Peyer's patch (tissue), 4 donors: Measurements from ENCODE around the gene GALR2. TPM values are rescaled to one million over a fixed set of nuclear protein-coding genes. Genes with fewer than 3 reads are reported as not detected.
"Not testable (repeated sequence)": the region's sequence is repeated elsewhere in the genome, so short reads cannot be mapped to it uniquely, and the experiment has no call there.

Experiments used
- DNase-seq, 3 donors: peaks; one replicate each; pipeline ENCODE4 v3.0.0-alpha.2; 2017 to 2019
- H3K27ac ChIP-seq, 4 donors: fragments of 200-600 bp; sonication (generic); one replicate each; pipeline ENCODE4 v1.5.1; 2016 to 2019
- H3K27me3 ChIP-seq, 2 donors: fragments of 200-600 bp; sonication (generic); one replicate each; pipeline ENCODE4 v1.5.1; 2019
- H3K36me3 ChIP-seq, 3 donors: fragments of 200-600 bp; sonication (generic); one replicate each; pipeline ENCODE4 v1.5.1; 2016 to 2019
- H3K4me1 ChIP-seq, 4 donors: fragments of 200-600 bp; sonication (generic); one replicate each; pipeline ENCODE4 v1.5.1; 2016 to 2019
- H3K4me3 ChIP-seq, 4 donors: fragments of 200-600 bp; sonication (generic); 1 replicate in 3 of 4; 2 replicates in 1 of 4; pipeline ENCODE4 v1.5.1; 2016 to 2019; ENCODE audit warnings: mild to moderate bottlenecking in 1 of 4
- H3K9me3 ChIP-seq, 4 donors: fragments of 200-600 bp; sonication (generic); one replicate each; pipeline ENCODE4 v1.5.1; 2016 to 2019; ENCODE audit warnings: mild to moderate bottlenecking in 1 of 4
- CTCF ChIP-seq, 6 experiments: fragments of 450-650 bp in 4 of 6; fragments of 200-600 bp in 2 of 6; sonication (generic) in 1 of 6; IDR thresholded peaks; one replicate each; pipeline ENCODE4 v1.5.1; 2017 to 2019; ENCODE audit warnings: antibody characterized with exemption in 6 of 6, mild to moderate bottlenecking in 3 of 6, moderate library complexity in 1 of 6
- POLR2A ChIP-seq, 2 donors: fragments of 450-650 bp; IDR thresholded peaks; one replicate each; pipeline ENCODE4 v1.5.1; 2017; ENCODE audit warnings: antibody characterized with exemption in 2 of 2, mild to moderate bottlenecking in 2 of 2, moderate library complexity in 2 of 2
- total RNA-seq, 4 donors: library from RNA; depleted of rRNA; stranded (reverse); fragments of >200 nt; gene quantifications; one replicate each; pipeline ENCODE4 v1.1.0, GENCODE V29; 2016

Gene GALR2
- total RNA-seq, 4 donors from 2014 or later, result 0.95 TPM; not detected in 3

- TF ChIP-seq POLR2A (IDR thresholded peaks at IDR 0.05), result no peak
- no peak for TF ChIP-seq CTCF (IDR thresholded peaks at IDR 0.05)
- no peaks in the 10 kb centered on the region for H3K9me3 ChIP-seq
- H3K27ac ChIP-seq, result peak overlapping the region in 1 of 4 donors; percentile 3
- H3K4me1 ChIP-seq, result no peaks in the 10 kb centered on the region
- peaks cover 0 to 84% (median under 1%) of the 10 kb centered on the region in 3 donors for H3K36me3 ChIP-seq
- no peaks in the 10 kb centered on the region for H3K27me3 ChIP-seq
- H3K4me3 ChIP-seq, result no peak overlapping the region
- DNase-seq, result no peak
Measured at GRCh38 chr17:76051561-76051960, 23.0 kb upstream of the GALR2 start.

DNA sequence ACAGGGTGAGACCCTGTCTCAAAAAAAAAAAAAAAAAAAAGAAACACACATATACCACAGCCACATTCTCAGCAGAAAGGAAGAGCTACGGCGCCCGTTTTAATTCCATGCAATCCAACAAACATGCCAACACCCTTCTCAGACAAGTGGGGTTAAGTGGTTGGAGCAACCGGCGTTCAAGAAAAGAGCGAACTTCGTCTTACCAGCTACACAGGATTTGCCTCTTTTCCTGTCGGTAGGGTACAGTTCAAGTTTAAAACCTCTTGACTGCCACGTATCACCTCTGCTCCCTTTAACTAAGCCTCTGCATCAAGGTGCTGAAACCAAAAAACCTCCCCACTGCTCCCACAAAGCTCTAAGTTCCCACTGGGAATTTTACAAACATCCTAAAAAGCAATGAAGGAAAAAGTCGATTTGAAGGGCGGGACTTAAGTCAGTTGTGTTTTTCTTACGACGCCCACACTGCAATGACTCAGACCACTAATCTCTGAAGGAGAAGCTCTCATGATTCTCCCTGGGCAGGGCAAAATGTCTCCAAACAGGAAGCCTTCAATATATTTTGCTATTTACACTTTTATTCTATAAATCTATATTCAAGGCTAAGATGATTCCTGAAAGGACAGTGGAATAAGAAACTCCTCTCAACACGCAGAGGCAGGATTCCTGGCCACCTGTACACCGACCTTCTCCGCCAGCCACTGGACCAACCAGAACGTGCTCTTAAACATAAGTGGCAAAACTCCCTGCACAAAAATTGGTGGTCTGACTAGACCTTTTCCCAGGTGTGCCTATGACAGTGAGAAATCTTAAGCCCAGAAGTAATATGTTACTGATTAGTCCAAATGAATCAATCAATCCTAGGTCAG lies 21.1 kb upstream of the GALR2 start:
- no peak for DNase-seq
- Histone ChIP-seq H3K27me3 (no peaks in the 10 kb centered on the region), H3K9me3 (no peaks in the 10 kb centered on the region), H3K27ac (no peak overlapping the region), H3K36me3 (peaks cover 0 to 84% (median 6%) of the 10 kb centered on the region in 3 donors), H3K4me1 (no peaks in the 10 kb centered on the region), H3K4me3 (no peak overlapping the region)
- TF ChIP-seq POLR2A (IDR thresholded peaks at IDR 0.05) (no peak), CTCF (IDR thresholded peaks at IDR 0.05) (no peak)

DNA sequence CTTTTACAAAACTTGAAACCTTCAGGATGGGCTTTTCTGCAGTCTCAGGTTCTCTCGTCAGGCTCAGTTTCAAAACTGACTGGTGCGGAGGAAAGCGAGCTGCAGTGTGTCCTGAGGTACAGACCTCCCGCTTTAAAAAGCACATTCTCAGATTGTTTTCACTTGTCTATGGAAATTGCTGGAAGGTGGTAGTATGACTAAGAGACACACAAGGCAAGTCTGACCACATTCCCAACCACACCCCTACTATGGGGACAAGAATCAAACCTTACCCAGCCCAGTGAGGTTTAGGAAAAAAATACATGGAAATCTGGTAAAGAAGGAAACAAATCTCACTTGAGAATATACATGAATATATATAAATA lies 20.5 kb upstream of the GALR2 start:
- Histone ChIP-seq H3K36me3 (peaks cover 0 to 84% (median 6%) of the 10 kb centered on the region in 3 donors), H3K4me3 (no peak overlapping the region), H3K27me3 (no peaks in the 10 kb centered on the region), H3K27ac (no peak overlapping the region), H3K9me3 (no peaks in the 10 kb centered on the region), H3K4me1 (no peaks in the 10 kb centered on the region)
- DNase-seq, result no peak
- TF ChIP-seq POLR2A (IDR thresholded peaks at IDR 0.05), result no peak

GRCh38 chr17:76056882-76057281 lies 17.7 kb upstream of the GALR2 start:
- Histone ChIP-seq H3K4me3 (no peak overlapping the region), H3K36me3 (peaks cover 0 to 87% (median 6%) of the 10 kb centered on the region in 3 donors), H3K9me3 (no peaks in the 10 kb centered on the region), H3K4me1 (no peaks in the 10 kb centered on the region), H3K27ac (no peak overlapping the region), H3K27me3 (no peaks in the 10 kb centered on the region)
- TF ChIP-seq POLR2A (IDR thresholded peaks at IDR 0.05), result no peak
- no peak for TF ChIP-seq CTCF (IDR thresholded peaks at IDR 0.05)
- DNase-seq, result no peak

DNA sequence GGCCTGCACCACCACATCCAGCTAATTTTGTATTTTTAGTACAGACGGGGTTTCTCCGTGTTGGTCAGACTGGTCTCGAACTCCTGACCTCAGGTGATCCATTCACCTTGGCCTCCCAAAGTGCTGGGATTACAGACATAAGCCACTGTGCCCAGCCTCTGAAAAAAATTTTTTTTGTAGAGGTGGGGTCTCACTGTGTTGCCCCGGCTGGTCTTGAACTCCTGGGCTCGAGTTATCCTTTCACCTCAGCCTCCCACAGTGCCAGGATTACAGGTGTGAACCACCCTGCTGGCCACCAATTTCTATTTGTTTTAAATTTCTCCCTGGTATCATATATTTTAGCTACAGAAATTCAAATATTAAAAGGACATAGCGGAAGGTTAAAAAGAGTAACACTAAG lies 16.3 kb upstream of the GALR2 start:
- not testable (repeated sequence) for H3K9me3 ChIP-seq, H3K4me1 ChIP-seq, DNase-seq, H3K27me3 ChIP-seq, H3K4me3 ChIP-seq, H3K27ac ChIP-seq
- H3K36me3 ChIP-seq, result peaks cover 0 to 90% (median 6%) of the 10 kb centered on the region in 3 donors

DNA sequence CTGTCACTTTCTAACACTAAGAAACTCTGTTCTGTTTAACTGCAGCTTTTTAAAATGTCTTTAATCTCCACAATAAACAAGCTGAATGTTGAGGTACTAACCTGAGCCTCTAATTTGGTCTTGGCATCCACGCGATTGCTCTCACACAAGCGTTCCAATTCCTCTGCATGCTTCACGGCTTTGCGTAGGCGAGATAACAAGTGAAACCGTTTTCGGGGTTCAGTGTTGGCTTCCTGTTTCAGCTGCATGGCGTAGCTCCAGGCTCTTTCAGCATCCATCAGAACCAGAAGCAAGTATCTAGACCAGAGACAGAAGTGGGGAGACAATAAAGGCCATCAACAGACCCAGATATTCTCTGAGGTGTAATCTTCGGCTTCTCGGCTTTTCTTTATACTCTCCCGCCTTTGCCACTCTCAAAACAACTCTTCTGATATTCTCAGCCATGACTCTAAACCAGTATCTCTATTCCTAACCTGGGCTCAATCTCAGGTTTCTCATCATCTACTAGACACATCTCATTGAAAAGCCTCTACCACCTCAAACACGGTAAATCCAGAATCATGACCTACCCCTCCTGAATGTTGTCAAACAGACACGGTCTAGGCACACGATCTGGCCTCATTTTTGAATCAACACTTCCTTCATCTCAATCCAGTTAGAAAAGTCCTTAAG lies 10.6 kb upstream of the GALR2 start:
- DNase-seq, result peak in 1 of 3 donors; percentile 62
- H3K27ac ChIP-seq, result peak overlapping the region in 2 of 4 donors; percentile 5 to 53
- no peak overlapping the region for H3K4me3 ChIP-seq
- H3K4me1 ChIP-seq, result no peaks in the 10 kb centered on the region
- peaks cover 0 to 96% (median 0%) of the 10 kb centered on the region in 3 donors for H3K36me3 ChIP-seq
- H3K27me3 ChIP-seq, result no peaks in the 10 kb centered on the region
- no peaks in the 10 kb centered on the region for H3K9me3 ChIP-seq
- no peak for TF ChIP-seq POLR2A (IDR thresholded peaks at IDR 0.05)
- no peak for TF ChIP-seq CTCF (IDR thresholded peaks at IDR 0.05)
